Sigmoid colon (tissue), 4 donors: ENCODE data around the gene TSNAXIP1.

Experiments
- EP300 ChIP-seq, 4 donors: sonication (generic); formaldehyde crosslinking; IDR thresholded peaks; one replicate each; pipeline ENCODE4 v1.6.1; 2017; ENCODE audit warnings: antibody characterized with exemption in 4 of 4
- POLR2A ChIP-seq, 2 donors: fragments of 450-650 bp; IDR thresholded peaks; one replicate each; pipeline ENCODE4 v1.6.1; 2016; ENCODE audit warnings: antibody characterized with exemption in 2 of 2, mild to moderate bottlenecking in 2 of 2, moderate library complexity in 2 of 2
- POLR2AphosphoS5 ChIP-seq, 4 donors: sonication (generic); formaldehyde crosslinking; IDR thresholded peaks; one replicate each; pipeline ENCODE4 v1.6.1; 2017; ENCODE audit warnings: antibody characterized with exemption in 4 of 4
- TF ChIP-seq, protein P1 (sequence below), 4 experiments: fragments of 450-650 bp in 3 of 4; fragments of 200-600 bp in 1 of 4; IDR thresholded peaks; one replicate each; pipeline ENCODE4 v1.5.1; 2016 to 2019; ENCODE audit warnings: antibody characterized with exemption in 4 of 4, mild to moderate bottlenecking in 3 of 4, moderate library complexity in 2 of 4

DNA sequence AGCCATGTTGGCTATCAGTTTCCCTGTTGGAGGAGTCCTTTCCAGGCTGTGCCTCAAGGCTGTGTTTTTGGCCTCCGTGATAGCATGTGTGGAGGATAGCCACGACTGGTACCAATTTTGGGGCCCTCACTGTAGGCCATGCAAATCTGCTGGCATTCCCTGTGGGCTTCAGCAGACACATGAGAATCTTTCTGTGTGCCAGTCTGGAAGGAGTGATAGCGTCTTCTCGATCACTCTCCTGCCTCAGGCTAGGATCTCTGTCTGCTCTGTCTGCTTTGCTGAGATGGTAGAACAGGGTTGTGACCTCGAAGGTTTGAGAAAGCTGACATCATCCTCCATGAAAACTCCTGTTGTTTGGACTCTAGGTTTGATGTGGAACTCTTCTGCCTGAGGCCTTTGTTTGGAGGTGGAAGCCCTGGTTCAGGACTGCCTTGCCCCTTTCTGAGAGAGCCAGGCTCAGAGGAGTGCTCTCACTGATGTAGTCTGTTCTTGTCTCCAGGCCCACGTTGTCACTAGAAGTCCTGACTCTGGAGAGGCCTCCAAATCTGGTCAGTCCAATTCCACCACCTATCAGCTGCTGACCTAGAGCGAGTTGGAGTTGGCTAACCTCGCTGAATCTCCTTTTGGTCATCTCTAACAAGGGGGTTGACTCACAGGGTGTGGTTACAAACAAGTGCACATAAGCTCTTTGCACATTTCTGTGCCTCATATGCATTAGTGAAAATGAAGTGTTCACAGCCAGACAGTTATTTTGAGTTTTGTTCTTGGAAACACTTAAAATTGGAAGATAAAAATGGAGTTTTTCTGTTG, 54.1 kb downstream of the TSNAXIP1 start:
- TF ChIP-seq, protein P1, sequence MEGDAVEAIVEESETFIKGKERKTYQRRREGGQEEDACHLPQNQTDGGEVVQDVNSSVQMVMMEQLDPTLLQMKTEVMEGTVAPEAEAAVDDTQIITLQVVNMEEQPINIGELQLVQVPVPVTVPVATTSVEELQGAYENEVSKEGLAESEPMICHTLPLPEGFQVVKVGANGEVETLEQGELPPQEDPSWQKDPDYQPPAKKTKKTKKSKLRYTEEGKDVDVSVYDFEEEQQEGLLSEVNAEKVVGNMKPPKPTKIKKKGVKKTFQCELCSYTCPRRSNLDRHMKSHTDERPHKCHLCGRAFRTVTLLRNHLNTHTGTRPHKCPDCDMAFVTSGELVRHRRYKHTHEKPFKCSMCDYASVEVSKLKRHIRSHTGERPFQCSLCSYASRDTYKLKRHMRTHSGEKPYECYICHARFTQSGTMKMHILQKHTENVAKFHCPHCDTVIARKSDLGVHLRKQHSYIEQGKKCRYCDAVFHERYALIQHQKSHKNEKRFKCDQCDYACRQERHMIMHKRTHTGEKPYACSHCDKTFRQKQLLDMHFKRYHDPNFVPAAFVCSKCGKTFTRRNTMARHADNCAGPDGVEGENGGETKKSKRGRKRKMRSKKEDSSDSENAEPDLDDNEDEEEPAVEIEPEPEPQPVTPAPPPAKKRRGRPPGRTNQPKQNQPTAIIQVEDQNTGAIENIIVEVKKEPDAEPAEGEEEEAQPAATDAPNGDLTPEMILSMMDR (IDR thresholded peaks at IDR 0.05) = no peak
- TF ChIP-seq EP300 (IDR thresholded peaks at IDR 0.05) (no peak), POLR2AphosphoS5 (IDR thresholded peaks at IDR 0.05) (no peak), POLR2A (IDR thresholded peaks at IDR 0.05) (no peak)
